ENCODE results near the gene ADGB. TPM values are rescaled to one million over a fixed set of nuclear protein-coding genes. Genes with fewer than 3 reads are reported as not detected.

The ADGB gene
- total RNA-seq, 1 experiment from 2014 or later: not detected

- Histone ChIP-seq H3K4me2 (ENCODE audit: low read length) (no peak overlapping the region), H3K9ac (ENCODE audit: low read length) (no peak overlapping the region), H3K4me3 (replicated peaks in 1 of 2; ENCODE audit: low read depth in 1 of 2, low read length in 2 of 2) (no peak overlapping the region), H3K4me1 (ENCODE audit: control insufficient read depth in 1 of 2, insufficient read depth in 2 of 2, low read length in 2 of 2) (no peaks in the 10 kb centered on the region), H3K36me3 (ENCODE audit: control insufficient read depth in 1 of 2, insufficient read depth in 2 of 2, low read length in 2 of 2) (no peaks in the 10 kb centered on the region), H3K27me3 (ENCODE audit: insufficient read depth, low read length) (peaks cover 9% of the 10 kb centered on the region), H4K20me1 (ENCODE audit: insufficient read depth) (no peaks in the 10 kb centered on the region), H3K79me2 (ENCODE audit: insufficient read depth, low read length) (no peaks in the 10 kb centered on the region), H3K9me2 (ENCODE audit: insufficient read depth) (no peaks in the 10 kb centered on the region), H3K27ac (ENCODE audit: low read depth, low read length) (no peak overlapping the region), H3K9me3 (ENCODE audit: control insufficient read depth in 1 of 2, insufficient read depth in 1 of 2, low read depth in 1 of 2, low read length in 2 of 2) (no peaks in the 10 kb centered on the region), H2AFZ (ENCODE audit: low read depth, low read length, poor library complexity, severe bottlenecking) (no peak overlapping the region)
- ChIA-PET CTCF (no interaction called here), POLR2A (no interaction called here), RAD21 (ENCODE audit: low non-redundant PET in 1 of 2, low total read pairs in 2 of 2, uncharacterized antibody in 2 of 2, unreplicated experiment in 2 of 2) (no interaction called here)
- no TSS peak for BruUV-seq (replicated peaks)
- intact Hi-C loops (cut with micrococcal nuclease): no loop called here
- TF ChIP-seq ZBTB33 (IDR thresholded peaks at IDR 0.05; ENCODE audit: extremely low read depth, insufficient replicate concordance, low read length) (no peak), RAD21 (IDR thresholded peaks at IDR 0.05; ENCODE audit: low read depth) (no peak), JUND (IDR thresholded peaks at IDR 0.05) (no peak), YY1 (IDR thresholded peaks at IDR 0.05; ENCODE audit: extremely low read depth, insufficient replicate concordance, low read depth, low read length) (no peak), CBX3 (IDR thresholded peaks at IDR 0.05; ENCODE audit: low read depth) (no peak), SRF (IDR thresholded peaks at IDR 0.05; ENCODE audit: low read depth) (no peak), CTCF (IDR thresholded peaks at IDR 0.05 in 2 of 3, conservative IDR thresholded peaks at IDR 0.05 in 1 of 3; ENCODE audit: borderline replicate concordance in 1 of 3, insufficient read depth in 1 of 3, low read depth in 2 of 3, low read length in 2 of 3) (no peak), EZH2phosphoT487 (IDR thresholded peaks at IDR 0.05; ENCODE audit: borderline replicate concordance) (no peak), REST (IDR thresholded peaks at IDR 0.05; ENCODE audit: low read depth) (no peak), EGR1 (IDR thresholded peaks at IDR 0.05; ENCODE audit: low read depth) (no peak)
- DNase-seq (ENCODE audit: low read depth, low spot score) (no peak), ATAC-seq (no peak)
Observed at GRCh38 chr6:146635165-146635564, 36.4 kb downstream of the ADGB start.

All from HCT116 (cell line).